ENCODE data around the gene BTN1A1.

DNA sequence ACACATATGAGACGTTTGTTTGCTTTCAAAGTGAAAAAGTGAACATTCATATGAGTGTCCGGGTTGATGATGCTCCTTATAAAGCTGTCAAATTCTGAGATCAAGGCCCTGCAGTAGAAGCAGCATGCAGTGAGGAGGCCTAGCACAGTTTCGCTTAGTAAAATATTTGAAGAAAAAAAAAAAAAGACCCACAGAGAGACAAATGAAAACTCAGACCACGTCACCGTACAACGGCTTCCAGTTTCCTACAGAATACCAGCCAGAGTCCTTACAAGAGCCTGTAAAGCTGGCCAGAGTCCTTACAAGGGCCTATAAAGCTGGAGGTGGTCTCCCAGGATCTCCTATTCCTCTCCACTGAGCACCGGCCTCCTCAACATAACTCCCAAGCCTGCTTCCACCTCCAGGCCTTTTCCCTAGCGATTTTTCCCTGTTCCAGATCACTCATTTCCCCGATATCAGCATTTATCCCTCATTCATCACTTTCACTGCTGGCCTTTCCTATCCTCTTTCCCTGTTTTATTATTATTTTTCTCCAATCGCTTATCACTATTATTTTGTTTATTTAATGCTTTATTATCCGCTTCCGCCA is 36.6 kb downstream of the BTN1A1 start:
- TF ChIP-seq CTCF (IDR thresholded peaks at IDR 0.05) (no peak), ZFX (IDR thresholded peaks at IDR 0.05; ENCODE audit: borderline replicate concordance) (no peak)

Measured in 22Rv1 (cell line).